Dermis microvascular lymphatic vessel endothelial cell (primary cell): ENCODE measurements around the gene AGTPBP1. TPM values are rescaled to one million over a fixed set of nuclear protein-coding genes. Genes with fewer than 3 reads are reported as not detected.
A peak's percentile ranks its signal among the peaks of the same experiment; 100 is the strongest.
"Not testable (repeated sequence)": the region's sequence is repeated elsewhere in the genome, so short reads cannot be mapped to it uniquely, and the experiment has no call there.

Experiments
- DNase-seq, 2 donors: peaks; one replicate each; pipeline versions ENCODE4 v3.0.0 to v3.0.0-alpha.2; 2010; ENCODE audit warnings: low read depth in 2 of 2
- total RNA-seq: library from RNA; depleted of rRNA; stranded (reverse); fragments of >200 nt; gene quantifications from 2 replicates; pipeline ENCODE4 v1.2.1, GENCODE V29; 2014

Gene AGTPBP1, protein sequence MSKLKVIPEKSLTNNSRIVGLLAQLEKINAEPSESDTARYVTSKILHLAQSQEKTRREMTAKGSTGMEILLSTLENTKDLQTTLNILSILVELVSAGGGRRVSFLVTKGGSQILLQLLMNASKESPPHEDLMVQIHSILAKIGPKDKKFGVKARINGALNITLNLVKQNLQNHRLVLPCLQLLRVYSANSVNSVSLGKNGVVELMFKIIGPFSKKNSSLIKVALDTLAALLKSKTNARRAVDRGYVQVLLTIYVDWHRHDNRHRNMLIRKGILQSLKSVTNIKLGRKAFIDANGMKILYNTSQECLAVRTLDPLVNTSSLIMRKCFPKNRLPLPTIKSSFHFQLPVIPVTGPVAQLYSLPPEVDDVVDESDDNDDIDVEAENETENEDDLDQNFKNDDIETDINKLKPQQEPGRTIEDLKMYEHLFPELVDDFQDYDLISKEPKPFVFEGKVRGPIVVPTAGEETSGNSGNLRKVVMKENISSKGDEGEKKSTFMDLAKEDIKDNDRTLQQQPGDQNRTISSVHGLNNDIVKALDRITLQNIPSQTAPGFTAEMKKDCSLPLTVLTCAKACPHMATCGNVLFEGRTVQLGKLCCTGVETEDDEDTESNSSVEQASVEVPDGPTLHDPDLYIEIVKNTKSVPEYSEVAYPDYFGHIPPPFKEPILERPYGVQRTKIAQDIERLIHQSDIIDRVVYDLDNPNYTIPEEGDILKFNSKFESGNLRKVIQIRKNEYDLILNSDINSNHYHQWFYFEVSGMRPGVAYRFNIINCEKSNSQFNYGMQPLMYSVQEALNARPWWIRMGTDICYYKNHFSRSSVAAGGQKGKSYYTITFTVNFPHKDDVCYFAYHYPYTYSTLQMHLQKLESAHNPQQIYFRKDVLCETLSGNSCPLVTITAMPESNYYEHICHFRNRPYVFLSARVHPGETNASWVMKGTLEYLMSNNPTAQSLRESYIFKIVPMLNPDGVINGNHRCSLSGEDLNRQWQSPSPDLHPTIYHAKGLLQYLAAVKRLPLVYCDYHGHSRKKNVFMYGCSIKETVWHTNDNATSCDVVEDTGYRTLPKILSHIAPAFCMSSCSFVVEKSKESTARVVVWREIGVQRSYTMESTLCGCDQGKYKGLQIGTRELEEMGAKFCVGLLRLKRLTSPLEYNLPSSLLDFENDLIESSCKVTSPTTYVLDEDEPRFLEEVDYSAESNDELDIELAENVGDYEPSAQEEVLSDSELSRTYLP
- total RNA-seq: 18.0 and 19.9 TPM in 2 replicates

DNA sequence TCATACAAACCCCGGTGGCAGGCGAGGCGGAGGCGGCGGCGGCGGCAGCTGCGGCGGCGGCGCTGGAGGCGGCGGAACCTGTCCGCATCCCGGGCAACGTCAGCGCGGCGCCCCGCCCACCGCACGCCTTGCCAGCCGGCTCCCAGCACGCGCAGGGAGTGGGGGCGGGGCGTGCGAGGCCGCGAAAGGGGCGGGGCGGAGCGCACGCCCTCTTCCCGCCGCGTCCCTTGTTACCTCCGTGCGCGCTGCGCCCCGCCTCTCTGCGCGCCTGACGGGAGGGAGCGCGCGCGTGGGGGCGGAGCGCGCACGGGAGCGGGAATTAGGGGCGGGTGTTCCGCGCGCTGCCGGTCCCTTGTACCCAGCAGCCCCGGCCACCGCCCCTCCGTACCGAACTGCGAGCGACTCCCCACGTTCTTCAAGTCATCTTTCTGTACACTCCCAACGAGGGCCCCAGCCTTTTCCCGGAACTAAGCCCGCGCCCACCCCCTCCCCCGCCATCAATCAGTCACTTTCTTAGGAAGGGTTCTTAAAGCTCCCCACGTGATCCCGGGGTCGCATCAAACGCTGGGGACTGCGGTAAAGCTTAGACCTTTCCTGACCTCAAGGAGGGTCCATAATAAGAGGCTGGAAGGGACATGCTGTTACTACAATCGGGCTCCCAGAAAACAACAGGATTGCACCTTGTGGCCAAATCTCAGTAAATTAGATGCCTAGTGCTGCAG lies at the start of gene AGTPBP1:
TSS of gene AGTPBP1 (minus strand) at position 80 of the 722 bp plus-strand sequence. CDS start 29,421 bp downstream, outside the sequence.
- peak; percentile 78 to 93 for DNase-seq

DNA sequence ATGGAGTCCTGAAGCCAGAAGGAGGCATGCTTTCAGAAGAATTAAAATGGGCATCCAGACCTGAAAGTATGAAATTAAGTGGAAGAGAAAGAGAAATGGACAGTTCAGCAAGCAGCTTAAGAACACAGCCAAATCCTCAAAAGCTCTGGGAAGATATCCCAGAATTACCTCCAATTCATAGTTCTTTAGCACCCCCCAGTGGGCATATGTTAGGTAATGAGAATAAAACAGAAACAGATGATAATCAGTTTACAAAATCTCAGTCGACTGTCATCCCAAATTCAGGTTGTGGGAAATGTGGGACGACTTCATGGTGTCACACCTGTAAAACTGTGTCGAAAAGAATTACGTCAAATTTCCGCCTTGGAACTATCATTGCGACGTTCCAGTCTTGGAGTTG lies 44.4 kb upstream of the AGTPBP1 start:
- DNase-seq: not testable (repeated sequence)

- DNase-seq: not testable (repeated sequence)
Measured at GRCh38 chr9:85773844-85774243, 32.1 kb upstream of the AGTPBP1 start.

DNA sequence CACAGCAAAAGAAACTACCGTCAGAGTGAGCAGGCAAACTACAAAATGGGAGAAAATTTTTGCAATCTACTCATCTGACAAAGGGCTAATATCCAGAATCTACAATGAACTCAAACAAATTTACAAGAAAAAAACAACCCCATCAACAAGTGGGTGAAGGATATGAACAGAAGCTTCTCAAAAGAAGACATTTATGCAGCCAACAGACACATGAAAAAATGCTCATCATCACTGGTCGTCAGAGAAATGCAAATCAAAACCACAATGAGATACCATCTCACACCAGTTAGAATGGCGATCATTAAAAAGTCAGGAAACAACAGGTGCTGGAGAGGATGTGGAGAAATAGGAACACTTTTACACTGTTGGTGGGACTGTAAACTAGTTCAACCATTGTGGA lies 20.0 kb upstream of the AGTPBP1 start:
- DNase-seq: not testable (repeated sequence)

DNA sequence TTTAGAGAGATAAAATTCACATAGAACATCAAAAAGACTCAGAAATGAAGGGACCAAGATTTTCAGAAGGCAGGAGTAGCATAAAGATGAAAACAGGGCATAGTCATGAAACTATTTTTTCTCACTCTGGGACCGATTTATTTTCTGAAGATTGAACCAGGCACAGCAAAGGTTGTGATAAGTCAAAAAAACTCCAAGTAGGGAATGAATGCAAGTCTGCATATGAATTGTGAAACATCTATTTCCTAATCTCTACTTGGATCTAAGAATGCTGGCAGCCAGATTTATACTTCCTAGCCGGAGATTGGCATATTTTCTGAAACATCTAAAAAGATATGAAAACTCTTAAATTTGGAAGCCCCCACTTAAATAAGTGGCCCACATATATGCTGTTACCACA lies 16.0 kb upstream of the AGTPBP1 start:
- DNase-seq: not testable (repeated sequence)

DNA sequence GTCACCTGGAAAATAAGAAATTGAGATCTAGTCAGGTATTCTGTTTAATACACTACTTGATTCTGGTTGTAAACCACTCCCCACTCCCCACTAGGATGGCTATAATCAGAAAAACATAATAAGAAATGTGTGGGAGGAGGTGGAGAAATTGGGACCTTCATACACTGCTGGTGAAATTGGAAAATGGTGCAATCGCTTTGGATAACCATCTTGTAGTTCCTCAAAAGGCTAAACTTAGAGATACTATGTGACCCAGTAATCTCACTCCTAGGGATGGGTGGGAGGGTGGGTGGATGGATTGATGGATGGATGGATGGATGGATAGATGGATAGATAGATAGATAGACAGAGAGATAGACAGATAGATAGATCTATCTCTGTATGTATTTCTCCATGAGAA lies 14.5 kb upstream of the AGTPBP1 start:
- DNase-seq: not testable (repeated sequence)

DNA sequence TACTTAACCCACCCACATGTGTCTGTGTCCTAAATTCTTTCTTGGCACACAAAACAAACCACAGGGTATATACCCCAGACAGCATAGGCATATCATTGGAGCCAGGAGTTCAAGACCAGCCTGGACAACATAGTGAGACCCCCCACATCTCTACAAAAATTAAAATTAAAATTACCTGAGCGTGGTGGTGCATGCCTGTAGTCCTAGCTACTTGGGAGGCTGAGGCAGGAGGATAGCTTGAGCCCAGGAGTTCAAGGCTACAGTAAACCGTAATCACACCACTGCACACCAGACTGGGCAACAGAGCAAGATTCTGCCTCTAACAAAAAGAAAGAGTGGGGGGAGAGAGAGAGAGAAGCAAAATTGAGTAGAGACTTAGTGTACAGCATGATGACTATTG lies 4.6 kb upstream of the AGTPBP1 start:
- DNase-seq: no peak

DNA sequence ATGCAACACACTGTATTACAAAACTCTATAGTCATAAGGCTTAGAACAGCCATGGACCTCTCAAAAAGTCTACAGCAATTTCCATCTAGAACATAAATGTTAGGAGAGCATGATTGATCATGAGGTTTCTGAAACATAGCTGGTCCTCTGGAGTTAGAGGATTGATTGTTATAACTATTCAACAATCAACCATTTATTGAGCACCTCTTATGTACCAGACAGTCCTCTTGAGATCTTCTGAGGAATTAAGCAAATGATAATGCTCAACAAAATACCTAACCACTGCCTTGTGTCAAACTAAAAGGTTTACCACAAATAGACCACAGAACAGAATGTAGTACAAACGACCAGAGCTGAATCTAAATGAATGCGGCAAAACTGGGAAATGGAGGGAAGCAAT lies 3.4 kb upstream of the AGTPBP1 start:
- DNase-seq: no peak

DNA sequence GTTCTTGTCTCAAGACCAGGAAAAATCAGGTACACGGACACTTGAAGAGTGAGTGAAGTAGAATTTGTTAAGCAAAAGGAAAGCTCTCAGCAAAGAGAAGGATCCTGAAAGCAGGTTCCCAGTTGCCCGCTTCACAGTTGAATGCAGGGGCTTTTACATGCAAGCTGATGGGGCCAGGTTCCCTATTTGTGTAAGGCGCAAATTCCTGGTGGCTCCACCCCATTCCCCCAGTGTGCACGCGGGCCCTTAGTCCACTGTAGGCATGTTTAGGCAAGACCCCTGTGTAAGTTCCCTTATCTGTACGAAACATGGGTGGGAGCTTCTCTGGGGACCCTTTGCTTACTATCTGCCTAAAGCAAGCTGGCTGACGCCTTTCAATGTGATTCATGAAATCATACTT lies 2.7 kb upstream of the AGTPBP1 start:
- no peak for DNase-seq

GRCh38 chr9:85743275-85744128 lies 1.7 kb upstream of the AGTPBP1 start:
- no peak for DNase-seq

GRCh38 chr9:85742597-85742936 lies 813 bp upstream of the AGTPBP1 start:
- DNase-seq: no peak

GRCh38 chr9:85741095-85741874 lies 469 bp downstream of the AGTPBP1 start:
- DNase-seq: peak in 1 of 2 donors; percentile 49

GRCh38 chr9:85740787-85741094 lies 1.0 kb downstream of the AGTPBP1 start:
- peak in 1 of 2 donors; percentile 32 for DNase-seq

DNA sequence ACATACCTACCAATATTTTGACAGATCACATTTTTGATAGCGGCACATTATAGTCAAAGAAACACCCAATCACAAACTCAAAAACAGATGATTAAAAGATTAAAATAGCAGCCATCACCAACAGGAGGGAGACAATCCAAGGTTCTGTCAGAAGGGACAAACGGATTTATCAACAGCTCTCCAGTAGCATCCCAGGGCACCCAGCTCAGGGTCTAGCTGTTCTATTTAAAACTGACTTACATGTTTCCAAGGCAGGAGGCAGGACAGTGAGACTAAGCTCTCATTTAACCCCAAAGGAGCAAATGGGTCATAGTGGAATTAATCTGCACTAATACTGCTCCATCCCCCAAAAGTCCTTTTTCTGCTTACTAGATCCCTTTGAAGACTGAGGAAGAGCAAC lies 3.2 kb downstream of the AGTPBP1 start:
- DNase-seq: no peak

- no peak for DNase-seq
Measured at GRCh38 chr9:85737671-85738070, 4.1 kb downstream of the AGTPBP1 start.

DNA sequence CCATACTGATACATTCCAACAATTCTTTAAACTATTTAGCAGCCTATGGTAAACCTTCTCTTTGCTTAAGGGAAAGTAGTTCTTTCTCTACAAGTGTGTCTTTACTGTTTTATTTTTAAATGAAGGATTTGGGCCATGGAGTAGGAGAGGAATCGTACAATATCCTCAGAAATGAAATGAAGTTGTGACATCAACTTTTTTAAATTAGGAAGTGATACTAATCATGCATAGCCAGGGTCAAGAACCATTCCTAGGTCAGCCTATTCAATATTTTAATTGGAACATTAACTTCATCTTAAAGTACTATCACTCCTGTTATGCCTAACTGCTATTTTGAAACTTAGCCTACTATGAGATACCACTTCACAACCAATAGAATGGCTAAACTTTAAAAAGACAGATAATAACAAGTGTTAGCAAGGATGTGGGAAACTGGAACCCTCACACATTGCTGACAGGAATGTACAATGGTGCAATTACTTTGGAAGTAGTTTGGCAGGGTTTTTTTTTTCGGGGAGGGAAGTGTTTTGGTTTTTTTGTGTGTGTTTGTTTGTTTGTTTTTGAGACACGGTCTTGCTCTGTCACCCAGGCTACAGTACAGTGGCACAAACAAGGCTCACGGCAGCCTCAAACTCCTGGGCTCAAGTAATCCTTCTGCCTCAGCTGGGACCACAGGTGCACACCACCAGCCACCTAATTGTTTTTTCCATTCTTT lies 10.7 kb downstream of the AGTPBP1 start:
- no peak for DNase-seq

DNA sequence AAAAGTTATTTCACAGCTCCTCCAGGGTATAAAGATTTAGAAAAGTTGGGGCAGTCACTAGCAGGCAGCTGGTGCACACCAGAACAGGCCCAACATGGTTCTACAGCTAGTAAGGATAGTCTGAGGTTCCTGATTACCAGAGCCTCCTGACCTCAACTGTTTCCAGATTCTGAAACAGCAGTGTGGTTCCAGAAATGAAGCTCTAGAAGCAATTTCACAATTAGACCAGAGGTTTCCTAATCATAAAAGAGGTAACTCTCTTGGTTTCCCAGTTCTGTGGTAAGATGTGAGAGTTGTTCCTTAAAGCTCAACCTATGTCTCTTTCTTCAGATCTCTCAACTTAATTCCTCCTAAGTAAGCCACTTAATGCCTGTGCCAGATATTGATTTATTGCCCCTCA lies 11.9 kb downstream of the AGTPBP1 start:
- DNase-seq: no peak

DNA sequence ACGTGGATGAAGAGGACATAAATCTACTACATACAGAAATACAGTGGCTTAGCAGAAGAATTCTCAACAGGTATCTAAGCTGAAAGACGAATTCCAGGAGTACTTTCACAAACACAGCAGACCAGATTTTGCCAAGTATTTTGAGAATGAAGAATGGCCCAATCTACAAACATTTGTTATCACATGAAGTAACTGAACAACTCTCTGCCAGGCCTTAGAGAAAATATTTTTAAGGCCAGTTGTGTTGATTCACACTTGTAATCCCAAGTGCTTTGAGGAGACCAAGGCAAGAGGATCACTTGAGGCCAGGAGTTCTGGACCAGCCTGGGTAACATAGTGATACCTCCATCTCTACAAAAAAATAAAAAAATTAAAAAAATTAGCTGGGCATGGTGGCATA lies 14.3 kb downstream of the AGTPBP1 start:
- no peak for DNase-seq

DNA sequence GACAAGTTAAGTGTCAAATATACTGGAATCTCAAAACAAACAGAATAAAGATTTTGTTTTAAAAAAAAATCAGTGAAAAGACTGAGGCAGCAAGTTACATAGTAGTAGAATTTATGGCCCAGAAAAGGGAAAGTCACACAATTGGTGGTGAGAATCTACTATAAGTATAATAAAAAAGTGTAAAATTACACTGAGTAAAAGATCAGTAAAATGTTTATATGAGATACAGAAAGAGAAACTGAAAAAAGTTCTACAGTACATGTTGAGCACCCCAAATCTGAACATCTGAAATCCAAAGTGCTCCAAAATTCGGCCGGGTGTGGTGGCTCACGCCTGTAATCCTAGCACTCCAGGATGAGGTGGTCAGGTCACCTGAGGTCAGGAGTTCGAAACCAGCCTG lies 15.0 kb downstream of the AGTPBP1 start:
- no peak for DNase-seq
